Lung (tissue), 12 donors: Measurements from ENCODE around the gene ATP5MC3. TPM values are rescaled to one million over a fixed set of nuclear protein-coding genes. Genes with fewer than 3 reads are reported as not detected.

Source experiments
- ATAC-seq: fragments of 200-7000 bp; cut with Tn5 transposase; one replicate; pipeline ENCODE4 v1.9.1; 2020; ENCODE audit warnings: moderate number of reproducible peaks; ENCODE audit not compliant: insufficient read depth, low FRiP score
- DNase-seq, 3 donors: peaks; one replicate each; pipeline ENCODE4 v3.0.0-alpha.2; 2013 to 2017
- H3K27ac ChIP-seq, 2 donors: one replicate each; pipeline ENCODE4 v1.5.1; 2013; ENCODE audit warnings: mild to moderate bottlenecking in 2 of 2, moderate library complexity in 2 of 2, control low read depth in 1 of 2, inconsistent platforms in 1 of 2, low read depth in 1 of 2, low read length in 1 of 2
- H3K27me3 ChIP-seq, 3 donors: one replicate each; pipeline ENCODE4 v1.5.1; 2013; ENCODE audit warnings: low read length in 2 of 3; ENCODE audit not compliant: control insufficient read depth in 3 of 3, insufficient read depth in 3 of 3
- H3K36me3 ChIP-seq, 4 donors: one replicate each; pipeline ENCODE4 v1.5.1; 2013; ENCODE audit warnings: low read length in 4 of 4, mild to moderate bottlenecking in 1 of 4, moderate library complexity in 1 of 4; ENCODE audit not compliant: control insufficient read depth in 4 of 4, insufficient read depth in 4 of 4
- H3K4me1 ChIP-seq, 5 donors: one replicate each; pipeline ENCODE4 v1.5.1; 2013; ENCODE audit warnings: low read length in 5 of 5, mild to moderate bottlenecking in 2 of 5, moderate library complexity in 1 of 5; ENCODE audit not compliant: control insufficient read depth in 5 of 5, insufficient read depth in 5 of 5
- H3K4me3 ChIP-seq: one replicate; pipeline ENCODE4 v1.5.1; 2013; ENCODE audit warnings: mild to moderate bottlenecking, control low read depth, moderate library complexity
- H3K9ac ChIP-seq, 2 donors: one replicate each; pipeline ENCODE4 v1.5.1; 2013; ENCODE audit warnings: low read length in 2 of 2, control low read depth in 1 of 2; ENCODE audit not compliant: insufficient read depth in 1 of 2
- H3K9me3 ChIP-seq, 4 donors: one replicate each; pipeline ENCODE4 v1.5.1; 2013; ENCODE audit warnings: low read length in 3 of 4, mild to moderate bottlenecking in 1 of 4, moderate library complexity in 1 of 4; ENCODE audit not compliant: control insufficient read depth in 4 of 4, insufficient read depth in 3 of 4
- WGBS, 2 donors: extraction: QIAGEN DNeasy Blood & Tissue Kit; methylation state at CpG; one replicate each; pipeline ENCODE4 v1.1.7; 2013; 5-methylcytosine and 5-hydroxymethylcytosine counted together
- polyA plus RNA-seq, 2 donors: library from polyadenylated mRNA; stranded (reverse); fragments of 200-250 nt; gene quantifications; one replicate each; pipeline ENCODE4 v1.2.1, GENCODE V29; 2013
- total RNA-seq, 2 donors: library from RNA; depleted of rRNA in 1 of 2; stranded (reverse); fragments of >200 nt in 1 of 2; gene quantifications; one replicate each; pipeline ENCODE4 v1.2.1, GENCODE V29; 2014 to 2021
- TF ChIP-seq, protein P1 (sequence below): IDR thresholded peaks from 2 replicates; pipeline ENCODE4 v1.5.1; 2012; ENCODE audit warnings: mild to moderate bottlenecking; ENCODE audit errors: control extremely low read depth, extremely low read depth
- donor health status: control.
- donor health status: control.
- donor health status: Bipolar disorder and iron deficiency.
- donor health status: healthy.
- donor health status: DM: yes; HTN: yes; CAD: no.

The ATP5MC3 gene
- total and polyA plus RNA-seq, 4 donors: 72.0 to 255 (median 177) TPM

DNA sequence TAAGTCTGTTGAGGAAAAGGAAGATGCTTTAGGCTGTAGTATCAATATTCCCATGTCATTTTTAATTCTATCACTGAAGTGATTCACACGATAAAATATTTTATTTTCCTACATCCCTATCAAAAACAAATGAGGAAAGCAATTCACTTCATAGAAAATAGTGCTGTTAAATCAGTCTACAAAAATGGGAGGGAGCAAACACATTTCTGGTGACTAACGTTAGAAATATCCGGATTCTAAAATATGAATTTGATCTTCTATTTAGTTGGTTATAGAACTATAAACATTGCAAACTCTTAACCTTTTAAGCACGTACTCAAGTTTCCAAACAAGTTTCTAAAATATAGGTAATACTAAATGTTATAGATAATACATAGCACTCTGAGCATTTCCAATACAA lies 34.3 kb downstream of the ATP5MC3 start:
- Histone ChIP-seq H3K4me3 (no peak overlapping the region), H3K9ac (no peak overlapping the region), H3K27me3 (no peaks in the 10 kb centered on the region), H3K9me3 (no peaks in the 10 kb centered on the region), H3K36me3 (peaks cover 0 to 9% (median 4%) of the 10 kb centered on the region in 4 donors), H3K4me1 (peaks cover 0 to 20% (median 0%) of the 10 kb centered on the region in 5 donors), H3K27ac (no peak overlapping the region)
- 87 to 89% methylated on average over 4 of the region's 4 CpGs for WGBS, 2 donors
- no peak for ATAC-seq
- TF ChIP-seq, protein P1, sequence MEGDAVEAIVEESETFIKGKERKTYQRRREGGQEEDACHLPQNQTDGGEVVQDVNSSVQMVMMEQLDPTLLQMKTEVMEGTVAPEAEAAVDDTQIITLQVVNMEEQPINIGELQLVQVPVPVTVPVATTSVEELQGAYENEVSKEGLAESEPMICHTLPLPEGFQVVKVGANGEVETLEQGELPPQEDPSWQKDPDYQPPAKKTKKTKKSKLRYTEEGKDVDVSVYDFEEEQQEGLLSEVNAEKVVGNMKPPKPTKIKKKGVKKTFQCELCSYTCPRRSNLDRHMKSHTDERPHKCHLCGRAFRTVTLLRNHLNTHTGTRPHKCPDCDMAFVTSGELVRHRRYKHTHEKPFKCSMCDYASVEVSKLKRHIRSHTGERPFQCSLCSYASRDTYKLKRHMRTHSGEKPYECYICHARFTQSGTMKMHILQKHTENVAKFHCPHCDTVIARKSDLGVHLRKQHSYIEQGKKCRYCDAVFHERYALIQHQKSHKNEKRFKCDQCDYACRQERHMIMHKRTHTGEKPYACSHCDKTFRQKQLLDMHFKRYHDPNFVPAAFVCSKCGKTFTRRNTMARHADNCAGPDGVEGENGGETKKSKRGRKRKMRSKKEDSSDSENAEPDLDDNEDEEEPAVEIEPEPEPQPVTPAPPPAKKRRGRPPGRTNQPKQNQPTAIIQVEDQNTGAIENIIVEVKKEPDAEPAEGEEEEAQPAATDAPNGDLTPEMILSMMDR: no peak
- DNase-seq: no peak

DNA sequence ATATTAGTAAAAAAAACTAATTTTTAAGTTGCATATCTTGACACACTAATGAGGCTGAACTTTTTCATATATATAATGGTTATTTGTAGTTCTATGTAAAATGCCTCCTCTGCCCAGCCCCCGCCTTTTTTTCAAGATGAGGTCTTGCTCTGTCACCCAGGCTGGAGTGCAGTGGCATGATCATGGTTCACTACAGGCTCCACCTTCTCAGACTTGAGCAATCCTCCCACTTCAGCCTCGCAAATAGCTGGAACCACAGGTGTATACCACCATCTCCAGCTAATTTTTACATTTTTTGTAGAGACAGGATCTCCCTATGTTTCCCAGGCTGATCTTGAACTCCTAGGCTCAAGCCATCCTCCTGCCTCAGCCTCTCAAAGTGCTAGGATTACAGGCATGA lies 37.8 kb downstream of the ATP5MC3 start:
- no peaks in the 10 kb centered on the region for H3K27me3 ChIP-seq
- H3K9ac ChIP-seq: no peak overlapping the region
- H3K27ac ChIP-seq: no peak overlapping the region
- TF ChIP-seq, protein P1: no peak
- WGBS, 2 donors: 96 to 98% methylated on average over 2 of the region's 2 CpGs
- ATAC-seq: no peak
- peaks cover 0 to 10% (median 0%) of the 10 kb centered on the region in 5 donors for H3K4me1 ChIP-seq
- DNase-seq: no peak
- H3K9me3 ChIP-seq: no peaks in the 10 kb centered on the region
- no peak overlapping the region for H3K4me3 ChIP-seq
- H3K36me3 ChIP-seq: peaks cover 0 to 3% (median 0%) of the 10 kb centered on the region in 4 donors

DNA sequence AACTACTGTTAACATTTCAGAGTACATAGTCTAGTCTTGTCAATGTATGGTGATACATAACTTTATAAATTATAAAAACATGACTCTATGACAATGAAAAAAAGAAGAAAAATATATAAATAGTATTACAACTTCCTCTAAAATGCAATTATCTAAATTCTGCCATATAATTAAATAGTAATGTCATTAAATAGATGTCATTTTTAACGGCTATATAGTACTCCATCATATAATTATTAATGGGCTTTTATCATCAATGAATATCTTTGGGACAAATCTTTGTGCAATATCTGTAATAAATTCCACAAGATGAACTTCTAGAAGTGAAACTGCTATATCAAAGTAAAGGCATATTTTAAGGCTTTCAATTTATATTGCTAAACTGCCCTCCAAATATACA lies 38.3 kb downstream of the ATP5MC3 start:
- Histone ChIP-seq H3K4me3 (no peak overlapping the region), H3K9ac (no peak overlapping the region), H3K27me3 (no peaks in the 10 kb centered on the region), H3K9me3 (no peaks in the 10 kb centered on the region), H3K4me1 (peaks cover 0 to 10% (median 0%) of the 10 kb centered on the region in 5 donors), H3K27ac (no peak overlapping the region), H3K36me3 (peaks cover 0 to 3% (median 0%) of the 10 kb centered on the region in 4 donors)
- no peak for DNase-seq
- 95 to 97% methylated on average over 1 of the region's 1 CpG for WGBS, 2 donors
- TF ChIP-seq, protein P1: no peak
- ATAC-seq: no peak

DNA sequence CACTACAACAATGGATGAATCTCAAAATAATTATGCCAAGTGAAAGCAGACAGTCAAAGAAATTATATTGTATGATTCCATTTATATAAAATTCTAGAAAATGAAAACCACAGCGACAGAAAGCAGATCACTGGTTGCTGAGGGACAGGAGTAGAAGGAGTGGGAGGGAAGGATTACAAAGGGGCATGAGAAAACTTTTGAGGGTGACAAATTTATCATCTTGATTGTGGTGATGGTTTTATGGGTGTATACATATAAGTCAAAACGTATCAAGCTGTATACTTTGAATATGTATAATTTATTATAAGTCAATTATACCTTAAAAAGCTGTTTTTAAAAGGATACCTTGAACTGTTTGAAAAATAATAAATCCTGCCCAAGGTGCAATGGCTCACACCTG lies 41.2 kb downstream of the ATP5MC3 start:
- Histone ChIP-seq H3K9ac (no peak overlapping the region), H3K4me1 (peaks cover 0 to 7% (median 0%) of the 10 kb centered on the region in 5 donors), H3K27ac (no peak overlapping the region), H3K4me3 (no peak overlapping the region), H3K9me3 (no peaks in the 10 kb centered on the region), H3K27me3 (no peaks in the 10 kb centered on the region), H3K36me3 (peaks cover 0 to 3% (median 0%) of the 10 kb centered on the region in 4 donors)
- 72 to 88% methylated on average over 2 of the region's 2 CpGs for WGBS, 2 donors
- ATAC-seq (no peak), DNase-seq (no peak)
- TF ChIP-seq, protein P1: no peak
